SU-DHL-6 (cell line): ENCODE measurements around the gene YIF1A.

Source experiments
- EZH2phosphoT487 ChIP-seq: fragments of 200-600 bp; sonication (generic), shearing (Covaris generic); conservative IDR thresholded peaks from 2 replicates; pipeline ENCODE4 v1.6.1; 2018; ENCODE audit warnings: mild to moderate bottlenecking, antibody characterized with exemption, low read length, moderate library complexity, mixed read lengths
- TF ChIP-seq, protein P1 (sequence below): fragments of 200-600 bp; sonication (generic); IDR thresholded peaks from one replicate; pipeline ENCODE4 v1.5.1; 2017; ENCODE audit warnings: antibody characterized with exemption, mild to moderate bottlenecking, low read length, moderate library complexity; ENCODE audit not compliant: insufficient read depth, poor library complexity, severe bottlenecking

DNA sequence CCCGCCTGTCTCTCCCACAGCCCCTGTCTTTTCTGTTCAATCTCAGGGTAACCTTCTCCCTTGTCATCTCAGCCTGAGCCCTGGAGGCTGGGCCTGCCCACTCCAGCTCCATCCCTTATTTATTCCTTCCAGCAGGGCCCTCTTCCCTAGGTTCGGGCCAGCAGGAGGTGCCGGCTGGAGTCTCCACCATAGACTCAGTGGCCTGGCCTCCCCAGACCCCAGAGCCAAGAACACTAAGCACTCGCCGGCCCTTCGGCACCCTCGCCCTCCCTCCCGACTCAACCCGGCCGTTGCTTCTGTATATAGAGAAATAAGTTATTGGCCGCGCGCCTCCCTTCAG is 21.9 kb downstream of the YIF1A start:
- TF ChIP-seq, protein P1, sequence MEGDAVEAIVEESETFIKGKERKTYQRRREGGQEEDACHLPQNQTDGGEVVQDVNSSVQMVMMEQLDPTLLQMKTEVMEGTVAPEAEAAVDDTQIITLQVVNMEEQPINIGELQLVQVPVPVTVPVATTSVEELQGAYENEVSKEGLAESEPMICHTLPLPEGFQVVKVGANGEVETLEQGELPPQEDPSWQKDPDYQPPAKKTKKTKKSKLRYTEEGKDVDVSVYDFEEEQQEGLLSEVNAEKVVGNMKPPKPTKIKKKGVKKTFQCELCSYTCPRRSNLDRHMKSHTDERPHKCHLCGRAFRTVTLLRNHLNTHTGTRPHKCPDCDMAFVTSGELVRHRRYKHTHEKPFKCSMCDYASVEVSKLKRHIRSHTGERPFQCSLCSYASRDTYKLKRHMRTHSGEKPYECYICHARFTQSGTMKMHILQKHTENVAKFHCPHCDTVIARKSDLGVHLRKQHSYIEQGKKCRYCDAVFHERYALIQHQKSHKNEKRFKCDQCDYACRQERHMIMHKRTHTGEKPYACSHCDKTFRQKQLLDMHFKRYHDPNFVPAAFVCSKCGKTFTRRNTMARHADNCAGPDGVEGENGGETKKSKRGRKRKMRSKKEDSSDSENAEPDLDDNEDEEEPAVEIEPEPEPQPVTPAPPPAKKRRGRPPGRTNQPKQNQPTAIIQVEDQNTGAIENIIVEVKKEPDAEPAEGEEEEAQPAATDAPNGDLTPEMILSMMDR, result no peak
- no peak for TF ChIP-seq EZH2phosphoT487
